Kidney (tissue), 14 donors: ENCODE results near the gene PBX3. TPM values are rescaled to one million over a fixed set of nuclear protein-coding genes. Genes with fewer than 3 reads are reported as not detected.

Experiments used
- DNase-seq, 5 donors: peaks; one replicate each; pipeline ENCODE4 v3.0.0-alpha.2; 2013 to 2020
- FAIRE-seq: peaks from 2 replicates; lab custom pipeline; 2012; peaks lifted over from hg19 to GRCh38; lab: Jason Lieb, UNC
- H3K27ac ChIP-seq, 2 donors: one replicate each; pipeline ENCODE4 v1.7.0; 2013; ENCODE audit warnings: low read depth in 2 of 2, low read length in 2 of 2, inconsistent platforms in 1 of 2
- H3K27me3 ChIP-seq: one replicate; pipeline ENCODE4 v1.7.1; 2013; ENCODE audit warnings: low read length, inconsistent platforms; ENCODE audit not compliant: control insufficient read depth, insufficient read depth
- H3K36me3 ChIP-seq, 3 donors: one replicate each; pipeline versions ENCODE4 v1.7.0 to v1.7.1; 2013; ENCODE audit warnings: low read length in 3 of 3, control low read depth in 1 of 3, inconsistent platforms in 1 of 3; ENCODE audit not compliant: insufficient read depth in 3 of 3, control insufficient read depth in 2 of 3
- H3K4me1 ChIP-seq, 3 donors: one replicate each; pipeline versions ENCODE4 v1.7.0 to v1.7.1; 2013; ENCODE audit warnings: low read length in 3 of 3, inconsistent platforms in 1 of 3, low read depth in 1 of 3; ENCODE audit not compliant: control insufficient read depth in 2 of 3, insufficient read depth in 2 of 3
- H3K4me3 ChIP-seq, 3 donors: one replicate each; pipeline versions ENCODE4 v1.7.0 to v1.8.1; 2013; ENCODE audit warnings: low read length in 3 of 3, control low read depth in 1 of 3, inconsistent platforms in 1 of 3
- H3K9ac ChIP-seq, 3 donors: one replicate each; pipeline versions ENCODE4 v1.7.0 to v1.7.1; 2013; ENCODE audit warnings: low read length in 3 of 3, control low read depth in 1 of 3, inconsistent platforms in 1 of 3
- H3K9me3 ChIP-seq, 3 donors: one replicate each; pipeline versions ENCODE4 v1.7.0 to v1.7.1; 2013; ENCODE audit warnings: low read length in 3 of 3, control low read depth in 1 of 3, inconsistent platforms in 1 of 3; ENCODE audit not compliant: control insufficient read depth in 2 of 3, insufficient read depth in 1 of 3
- intact Hi-C: fragments of 100-400 bp; cut with DNase I; formaldehyde crosslinking; loops from one replicate; pipeline ENCODE4 v1.11.1; 2022
- polyA plus RNA-seq: library from polyadenylated mRNA; stranded (reverse); fragments of 350-450 nt; fragmentation: Illumina TruSeq; extraction: RNeasy Lipid Tissue Mini Kit (QIAGEN cat#74804); gene quantifications from one replicate; pipeline ENCODE4 v1.2.3, GENCODE V29; 2014; ENCODE audit warnings: low read depth, low replicate concordance; ENCODE audit not compliant: insufficient read depth
- total RNA-seq: library from RNA; stranded (reverse); fragmentation: NEBNext Ultra II Directional; extraction: Animal tissue kit (Norgen Biotek cat#: 25700); gene quantifications from one replicate; pipeline ENCODE4 v1.2.1, GENCODE V29; 2021
- TF ChIP-seq, protein P1 (sequence below): IDR thresholded peaks from 3 replicates; pipeline ENCODE4 v1.5.1; 2012; ENCODE audit warnings: mild to moderate bottlenecking, moderate library complexity, borderline replicate concordance; ENCODE audit not compliant: insufficient read depth; ENCODE audit errors: extremely low read depth
- donor health status: control.
- donor health status: control.
- donor health status: control.
- donor health status: control.
- donor health status: control.
- donor health status: DM: yes; HTN: yes; CAD: no.
- donor health status: Normal renal cell carcinoma (clear cell type).

Gene PBX3
- total and polyA plus RNA-seq, 2 donors from 2014 or later, result 10.2 to 23.6 TPM

DNA sequence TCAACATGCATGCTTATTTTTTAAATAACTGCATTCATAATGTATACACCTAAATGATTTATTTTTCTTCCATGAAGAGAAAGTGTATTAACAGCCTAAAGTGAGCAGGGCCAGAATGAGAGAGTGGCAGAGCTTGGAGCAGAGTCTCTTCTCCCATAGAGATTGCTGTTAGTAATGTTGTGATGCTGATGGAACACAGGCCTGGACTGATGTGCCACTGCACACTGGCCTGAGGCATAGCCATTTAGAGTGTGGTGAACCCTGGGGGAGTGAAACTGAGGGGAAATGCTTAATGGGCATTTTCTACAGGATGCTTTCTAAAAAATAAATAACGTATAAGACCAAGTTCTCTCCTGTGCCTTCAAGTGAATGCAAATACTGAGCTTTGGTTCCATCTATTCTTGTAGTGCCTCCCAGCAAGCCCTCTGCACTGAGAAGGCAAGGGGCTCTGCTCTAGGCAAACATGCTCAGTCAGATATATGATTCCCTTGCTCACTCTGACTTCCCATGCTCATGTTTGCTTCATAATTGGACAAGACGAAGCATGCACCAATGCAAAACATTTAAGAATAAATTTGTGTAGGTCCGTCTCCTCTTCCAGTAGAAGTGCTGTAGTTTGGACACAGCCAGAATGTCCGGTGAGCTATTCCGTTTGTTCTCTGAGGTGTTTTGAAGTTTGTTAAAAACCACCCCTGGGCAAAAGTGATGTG lies 185.7 kb downstream of the PBX3 start:
- Histone ChIP-seq H3K9ac (no peak overlapping the region), H3K4me1 (no peaks in the 10 kb centered on the region), H3K27me3 (no peaks in the 10 kb centered on the region), H3K4me3 (no peak overlapping the region), H3K36me3 (peaks cover 0 to 2% (median 0%) of the 10 kb centered on the region in 3 donors), H3K9me3 (no peaks in the 10 kb centered on the region), H3K27ac (no peak overlapping the region)
- DNase-seq, result no peak
- TF ChIP-seq, protein P1, sequence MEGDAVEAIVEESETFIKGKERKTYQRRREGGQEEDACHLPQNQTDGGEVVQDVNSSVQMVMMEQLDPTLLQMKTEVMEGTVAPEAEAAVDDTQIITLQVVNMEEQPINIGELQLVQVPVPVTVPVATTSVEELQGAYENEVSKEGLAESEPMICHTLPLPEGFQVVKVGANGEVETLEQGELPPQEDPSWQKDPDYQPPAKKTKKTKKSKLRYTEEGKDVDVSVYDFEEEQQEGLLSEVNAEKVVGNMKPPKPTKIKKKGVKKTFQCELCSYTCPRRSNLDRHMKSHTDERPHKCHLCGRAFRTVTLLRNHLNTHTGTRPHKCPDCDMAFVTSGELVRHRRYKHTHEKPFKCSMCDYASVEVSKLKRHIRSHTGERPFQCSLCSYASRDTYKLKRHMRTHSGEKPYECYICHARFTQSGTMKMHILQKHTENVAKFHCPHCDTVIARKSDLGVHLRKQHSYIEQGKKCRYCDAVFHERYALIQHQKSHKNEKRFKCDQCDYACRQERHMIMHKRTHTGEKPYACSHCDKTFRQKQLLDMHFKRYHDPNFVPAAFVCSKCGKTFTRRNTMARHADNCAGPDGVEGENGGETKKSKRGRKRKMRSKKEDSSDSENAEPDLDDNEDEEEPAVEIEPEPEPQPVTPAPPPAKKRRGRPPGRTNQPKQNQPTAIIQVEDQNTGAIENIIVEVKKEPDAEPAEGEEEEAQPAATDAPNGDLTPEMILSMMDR, result no peak
- intact Hi-C loops, result no loop called here
- FAIRE-seq, result no peak

DNA sequence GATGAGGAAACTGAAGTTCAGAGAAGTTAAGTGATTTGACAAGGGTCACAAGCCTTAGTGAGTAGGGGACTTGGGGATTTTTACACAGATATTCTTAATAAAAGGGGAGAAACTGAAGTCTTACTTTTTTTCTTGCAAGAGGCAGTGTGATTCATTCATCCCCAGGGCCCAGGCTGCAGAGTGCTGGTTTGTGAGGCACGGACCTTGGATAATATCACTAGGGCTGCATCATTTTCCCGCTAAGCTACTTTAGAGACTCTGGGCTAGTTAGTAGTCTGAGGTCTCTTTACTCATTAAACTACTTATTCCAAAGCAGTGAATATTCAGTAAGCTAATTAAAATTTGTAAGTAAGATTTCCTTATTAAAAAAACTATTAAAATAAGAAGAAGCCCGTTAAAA lies 195.0 kb downstream of the PBX3 start:
- Histone ChIP-seq H3K36me3 (no peaks in the 10 kb centered on the region), H3K4me1 (no peaks in the 10 kb centered on the region), H3K4me3 (no peak overlapping the region), H3K27me3 (no peaks in the 10 kb centered on the region), H3K9ac (no peak overlapping the region), H3K9me3 (no peaks in the 10 kb centered on the region), H3K27ac (no peak overlapping the region)
- intact Hi-C loops, result no loop called here
- TF ChIP-seq, protein P1, result no peak
- DNase-seq, result no peak
- FAIRE-seq, result no peak

DNA sequence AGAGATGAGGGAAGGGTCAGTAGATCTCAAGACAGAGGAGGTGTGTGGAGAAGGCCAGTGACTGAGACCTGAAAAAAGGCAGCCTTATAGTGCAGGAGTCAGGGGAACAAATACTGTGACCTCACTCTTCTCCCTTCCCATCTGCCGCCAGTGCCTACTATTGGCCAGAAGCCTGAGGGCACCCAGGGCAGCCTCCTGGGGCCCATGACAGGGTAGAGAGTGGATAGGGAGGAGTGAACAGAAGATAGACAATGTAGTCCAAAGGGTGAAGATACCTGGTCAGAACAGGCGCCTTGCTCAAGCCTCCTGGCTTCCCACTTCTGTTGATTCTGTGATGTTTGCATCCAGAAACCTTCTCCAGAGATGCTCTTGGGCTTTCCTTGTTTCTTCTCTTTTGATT lies 196.7 kb downstream of the PBX3 start:
- FAIRE-seq (no peak), DNase-seq (no peak)
- H3K27me3 ChIP-seq, result no peaks in the 10 kb centered on the region
- no peaks in the 10 kb centered on the region for H3K4me1 ChIP-seq
- H3K9ac ChIP-seq, result no peak overlapping the region
- H3K36me3 ChIP-seq, result no peaks in the 10 kb centered on the region
- no peak overlapping the region for H3K27ac ChIP-seq
- intact Hi-C loops, result no loop called here
- TF ChIP-seq, protein P1, result no peak
- no peak overlapping the region for H3K4me3 ChIP-seq
- no peaks in the 10 kb centered on the region for H3K9me3 ChIP-seq
